ENCODE results near the gene SMOC2.
"Not testable (repeated sequence)": the region's sequence is repeated elsewhere in the genome, so short reads cannot be mapped to it uniquely, and the experiment has no call there.

SMOC2 gene

GRCh38 chr6:168541307-168541706, 100.3 kb downstream of the SMOC2 start:
- DNase-seq: no peak

GRCh38 chr6:168542301-168542700, 101.3 kb downstream of the SMOC2 start:
- DNase-seq: no peak

- no peak for DNase-seq
These were observed 104.4 kb downstream of the SMOC2 start for GRCh38 chr6:168545428-168545827.

GRCh38 chr6:168546151-168546550, 105.2 kb downstream of the SMOC2 start:
- no peak for DNase-seq

GRCh38 chr6:168546730-168547129, 105.7 kb downstream of the SMOC2 start:
- no peak for DNase-seq

- DNase-seq: no peak
These were observed 109.3 kb downstream of the SMOC2 start for GRCh38 chr6:168550326-168550725.

- DNase-seq: no peak
These were observed 113.5 kb downstream of the SMOC2 start for GRCh38 chr6:168554472-168554871.

- DNase-seq: no peak
These were observed 114.1 kb downstream of the SMOC2 start for GRCh38 chr6:168554898-168555617.

GRCh38 chr6:168555618-168556273, 114.8 kb downstream of the SMOC2 start:
- no peak for DNase-seq

- no peak for DNase-seq
These were observed 116.5 kb downstream of the SMOC2 start for GRCh38 chr6:168557512-168557911.

- DNase-seq: no peak
These were observed 117.7 kb downstream of the SMOC2 start for GRCh38 chr6:168558686-168559085.

GRCh38 chr6:168559574-168560098, 118.7 kb downstream of the SMOC2 start:
- DNase-seq: no peak

- DNase-seq: no peak
These were observed 119.1 kb downstream of the SMOC2 start for GRCh38 chr6:168560126-168560525.

GRCh38 chr6:168562576-168563151, 121.7 kb downstream of the SMOC2 start:
- no peak for DNase-seq

GRCh38 chr6:168563656-168564055, 122.7 kb downstream of the SMOC2 start:
- DNase-seq: no peak

GRCh38 chr6:168565112-168565511, 124.1 kb downstream of the SMOC2 start:
- DNase-seq: no peak

GRCh38 chr6:168570211-168570610, 129.2 kb downstream of the SMOC2 start:
- DNase-seq: no peak

- DNase-seq: no peak
These were observed 130.3 kb downstream of the SMOC2 start for GRCh38 chr6:168571268-168571667.

GRCh38 chr6:168573276-168573835, 132.4 kb downstream of the SMOC2 start:
- not testable (repeated sequence) for DNase-seq

GRCh38 chr6:168574075-168574698, 133.2 kb downstream of the SMOC2 start:
- no peak for DNase-seq

GRCh38 chr6:168574699-168575195, 133.8 kb downstream of the SMOC2 start:
- DNase-seq: no peak

GRCh38 chr6:168575346-168576098, 134.5 kb downstream of the SMOC2 start:
- no peak for DNase-seq
